Measurements from ENCODE around the gene ODC1.

- TF ChIP-seq POLR2A (IDR thresholded peaks at IDR 0.05; ENCODE audit: low read depth, low read length) (no peak), TAF1 (IDR thresholded peaks at IDR 0.05; ENCODE audit: low read depth, low read length) (no peak), POLR2AphosphoS5 (IDR thresholded peaks at IDR 0.05; ENCODE audit: low read depth, low read length) (no peak), PAX5 (IDR thresholded peaks at IDR 0.05; ENCODE audit: insufficient read depth, low read length, severe bottlenecking) (no peak), SPI1 (IDR thresholded peaks at IDR 0.05; ENCODE audit: low read depth, low read length) (no peak), POU2F2 (IDR thresholded peaks at IDR 0.05; ENCODE audit: low read depth, low read length) (no peak)
Measured at GRCh38 chr2:10396464-10396863, 51.7 kb downstream of the ODC1 start.
